Memory B cell (primary cell): ENCODE results near the gene WDR27.

Experiments
- ATAC-seq: fragments of 150-1000 bp; cut with Tn5 transposase; 2 replicates; pipeline ENCODE4 v1.10.0; 2021; ENCODE audit warnings: low read depth, mild to moderate bottlenecking, moderate library complexity
- DNase-seq, 2 donors: peaks; one replicate each; pipeline ENCODE4 v3.0.0; 2022; ENCODE audit warnings: low spot score in 2 of 2
- H3K27ac Mint-ChIP-seq: one replicate; pipeline ENCODE4 v1.8.0; 2022; ENCODE audit warnings: mild to moderate bottlenecking, moderate library complexity, mixed read lengths
- H3K27me3 Mint-ChIP-seq: one replicate; pipeline ENCODE4 v1.8.0; 2022; ENCODE audit warnings: mixed read lengths
- H3K36me3 Mint-ChIP-seq: one replicate; pipeline ENCODE4 v1.8.0; 2022; ENCODE audit warnings: mild to moderate bottlenecking, mixed read lengths
- H3K4me1 Mint-ChIP-seq: one replicate; pipeline ENCODE4 v1.8.0; 2022; ENCODE audit warnings: mixed read lengths
- H3K4me3 Mint-ChIP-seq: one replicate; pipeline ENCODE4 v1.8.0; 2022; ENCODE audit warnings: mild to moderate bottlenecking, moderate library complexity, mixed read lengths
- H3K9me3 Mint-ChIP-seq: one replicate; pipeline ENCODE4 v1.8.0; 2022; ENCODE audit warnings: mixed read lengths

WDR27 gene

DNA sequence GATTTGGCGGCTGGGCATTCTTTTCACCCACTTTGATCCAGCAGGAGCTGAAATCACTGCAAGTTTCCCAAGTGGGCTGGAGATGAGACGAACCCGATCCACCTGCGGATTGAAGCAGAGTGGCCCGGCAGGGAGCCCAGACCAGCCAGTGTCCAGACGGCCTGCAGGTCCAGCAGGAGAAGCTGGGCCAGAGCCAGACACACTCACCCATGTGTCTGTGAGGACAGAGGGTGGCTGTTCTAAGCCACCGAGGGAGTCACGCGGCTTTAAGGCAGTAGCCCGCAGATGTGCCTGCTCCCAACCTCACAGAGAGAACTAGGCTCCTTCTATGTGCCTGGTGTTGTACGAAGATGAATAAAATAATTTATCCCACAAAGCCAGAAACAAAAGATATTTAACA, 200.7 kb downstream of the WDR27 start:
- DNase-seq (no peak), ATAC-seq (no peak)
- peaks cover 2% of the 10 kb centered on the region for H3K9me3 Mint-ChIP-seq
- H3K36me3 Mint-ChIP-seq: peaks cover 8% of the 10 kb centered on the region
- H3K4me3 Mint-ChIP-seq: no peak overlapping the region
- no peak overlapping the region for H3K27ac Mint-ChIP-seq
- H3K27me3 Mint-ChIP-seq: no peaks in the 10 kb centered on the region
- H3K4me1 Mint-ChIP-seq: no peaks in the 10 kb centered on the region

DNA sequence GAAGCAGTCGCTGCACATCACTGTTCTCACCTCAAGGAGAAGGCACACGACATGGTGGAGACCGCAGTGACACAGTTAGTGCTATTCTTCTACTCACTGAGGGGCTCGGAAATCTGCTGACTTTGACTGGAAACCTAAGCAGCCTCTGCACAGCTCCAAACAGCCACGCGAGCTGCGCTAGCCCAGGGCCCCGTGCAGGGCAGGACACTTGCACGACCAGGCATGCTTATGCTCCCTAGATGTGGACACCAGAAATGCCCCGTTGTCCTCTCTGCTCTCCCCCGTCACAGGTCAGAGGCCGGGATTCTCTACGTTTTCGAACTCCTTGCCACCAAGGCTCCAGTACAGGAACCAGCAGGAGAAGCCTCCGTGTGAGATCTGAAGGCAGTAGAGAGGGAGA, 201.1 kb downstream of the WDR27 start:
- ATAC-seq: no peak
- Mint-ChIP-seq H3K9me3 (peaks cover 2% of the 10 kb centered on the region), H3K27me3 (no peaks in the 10 kb centered on the region), H3K4me1 (no peaks in the 10 kb centered on the region), H3K36me3 (peaks cover 10% of the 10 kb centered on the region), H3K27ac (no peak overlapping the region), H3K4me3 (no peak overlapping the region)
- DNase-seq: no peak

GRCh38 chr6:169499848-169500247, 202.0 kb downstream of the WDR27 start:
- DNase-seq (no peak), ATAC-seq (no peak)
- no peaks in the 10 kb centered on the region for H3K4me1 Mint-ChIP-seq
- peaks cover 2% of the 10 kb centered on the region for H3K9me3 Mint-ChIP-seq
- H3K27ac Mint-ChIP-seq: no peak overlapping the region
- H3K36me3 Mint-ChIP-seq: peaks cover 10% of the 10 kb centered on the region
- H3K4me3 Mint-ChIP-seq: no peak overlapping the region
- no peaks in the 10 kb centered on the region for H3K27me3 Mint-ChIP-seq

DNA sequence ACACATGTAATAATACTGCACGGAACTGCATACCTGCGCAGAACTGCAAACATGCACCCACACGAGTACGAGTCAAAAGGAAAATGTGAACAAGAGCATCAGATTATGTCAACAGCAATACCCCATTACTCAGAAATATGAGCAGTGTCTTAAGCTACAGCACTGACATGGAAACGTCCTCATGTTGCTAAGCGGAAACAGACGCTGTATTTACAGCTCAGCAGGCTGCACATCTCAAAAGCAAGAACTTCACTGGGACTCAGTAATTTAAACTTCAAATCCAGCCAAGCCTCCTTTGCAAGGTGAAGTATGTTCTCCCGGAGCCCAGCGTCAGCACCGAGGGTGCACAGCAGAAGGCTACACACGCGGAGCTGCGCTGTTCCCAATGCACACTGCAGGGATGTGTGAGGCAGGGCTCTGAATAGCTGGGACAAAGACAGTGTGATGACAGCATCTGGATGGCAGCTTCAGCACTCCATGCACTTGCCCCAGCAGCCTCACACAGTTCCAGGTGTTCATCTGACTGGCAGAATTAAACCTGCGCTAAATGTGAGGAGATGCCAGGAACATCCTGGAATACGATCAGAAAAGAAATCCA, 202.8 kb downstream of the WDR27 start:
- Mint-ChIP-seq H3K36me3 (peaks cover 10% of the 10 kb centered on the region), H3K9me3 (peaks cover 2% of the 10 kb centered on the region), H3K4me3 (no peak overlapping the region), H3K27ac (no peak overlapping the region), H3K27me3 (no peaks in the 10 kb centered on the region), H3K4me1 (no peaks in the 10 kb centered on the region)
- DNase-seq: no peak
- no peak for ATAC-seq

DNA sequence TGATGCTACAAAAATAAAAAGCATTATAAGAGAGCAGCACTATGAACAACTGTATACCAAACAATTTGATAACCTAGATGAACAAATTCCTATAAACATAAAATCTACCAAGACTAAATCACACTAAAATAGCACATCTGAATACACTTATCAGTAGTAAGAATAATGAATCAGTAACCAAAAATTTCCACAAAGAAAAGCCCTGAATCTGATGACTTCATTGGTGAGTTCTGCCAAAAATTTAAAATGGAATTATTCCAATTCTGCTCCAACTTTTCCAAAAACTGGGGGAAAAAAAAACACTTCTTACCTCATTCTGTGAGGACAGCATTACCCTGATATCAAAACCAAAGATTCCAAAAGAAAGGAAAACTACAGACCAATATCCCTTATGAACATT, 206.2 kb downstream of the WDR27 start:
- DNase-seq (no peak), ATAC-seq (no peak)
- Mint-ChIP-seq H3K27ac (no peak overlapping the region), H3K4me3 (no peak overlapping the region), H3K9me3 (peaks cover 2% of the 10 kb centered on the region), H3K27me3 (no peaks in the 10 kb centered on the region), H3K36me3 (peaks cover 1% of the 10 kb centered on the region), H3K4me1 (no peaks in the 10 kb centered on the region)

DNA sequence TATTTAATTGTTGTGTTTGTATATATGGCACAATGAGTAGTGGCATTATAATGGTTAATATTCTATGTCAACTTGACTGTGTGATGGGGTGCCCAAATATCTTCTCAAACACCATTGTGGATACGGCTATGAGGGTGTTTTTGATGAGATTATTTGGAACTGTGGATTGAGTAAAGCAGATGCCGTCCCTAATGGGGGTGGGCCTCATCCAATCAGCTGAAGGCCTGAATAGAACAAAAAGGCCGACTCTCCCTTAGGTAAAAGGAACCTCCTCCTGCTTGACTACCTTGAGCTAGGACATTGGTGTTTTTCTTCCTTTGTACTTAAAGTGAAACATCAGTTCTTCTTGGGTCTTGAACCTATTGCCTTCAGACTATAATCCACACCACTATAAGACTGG, 207.8 kb downstream of the WDR27 start:
- H3K27me3 Mint-ChIP-seq: no peaks in the 10 kb centered on the region
- peaks cover 1% of the 10 kb centered on the region for H3K36me3 Mint-ChIP-seq
- no peak overlapping the region for H3K4me3 Mint-ChIP-seq
- H3K4me1 Mint-ChIP-seq: no peaks in the 10 kb centered on the region
- ATAC-seq: no peak
- no peak overlapping the region for H3K27ac Mint-ChIP-seq
- DNase-seq: no peak
- H3K9me3 Mint-ChIP-seq: peaks cover 2% of the 10 kb centered on the region

DNA sequence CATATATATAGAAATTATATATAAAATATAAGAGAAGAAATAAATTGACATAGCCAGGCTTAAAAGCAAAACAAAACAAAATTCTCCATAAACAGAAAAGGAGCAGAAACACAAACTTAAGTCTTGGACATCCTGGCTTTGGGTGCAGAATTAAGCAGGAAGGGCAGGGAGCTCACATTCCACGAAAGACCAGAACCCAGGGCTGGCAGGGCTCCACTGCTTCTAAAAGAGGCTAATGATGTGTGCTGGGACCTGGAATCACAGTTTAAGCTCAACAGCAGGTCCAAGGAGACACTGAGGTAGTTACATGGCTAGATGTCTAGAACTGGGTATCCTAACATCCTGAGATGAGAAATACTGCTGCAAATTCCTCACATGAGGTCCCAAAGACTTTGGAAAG, 210.3 kb downstream of the WDR27 start:
- no peaks in the 10 kb centered on the region for H3K4me1 Mint-ChIP-seq
- no peak overlapping the region for H3K4me3 Mint-ChIP-seq
- H3K9me3 Mint-ChIP-seq: peaks cover 1% of the 10 kb centered on the region
- no peak overlapping the region for H3K27ac Mint-ChIP-seq
- no peak for ATAC-seq
- no peak for DNase-seq
- H3K36me3 Mint-ChIP-seq: peaks cover 5% of the 10 kb centered on the region
- H3K27me3 Mint-ChIP-seq: no peaks in the 10 kb centered on the region

DNA sequence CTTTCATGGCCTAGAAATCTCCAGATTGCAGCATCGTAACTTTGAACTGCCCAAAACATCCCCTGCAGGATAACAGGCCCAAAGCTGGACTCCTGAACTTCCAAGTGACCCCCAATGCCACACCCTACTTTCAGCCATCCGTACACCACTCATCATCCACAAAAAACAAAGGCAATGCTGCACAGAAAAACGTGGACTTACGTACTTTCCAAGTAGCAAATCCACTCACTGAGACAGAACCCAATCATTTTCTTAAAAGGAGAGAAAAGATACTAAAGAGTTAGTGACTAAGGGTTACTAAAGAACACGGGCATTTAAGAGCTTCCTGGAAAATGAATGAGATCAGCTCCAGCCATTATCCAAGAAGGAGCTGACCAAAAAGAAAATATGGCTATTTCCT, 211.0 kb downstream of the WDR27 start:
- ATAC-seq (no peak), DNase-seq (no peak)
- Mint-ChIP-seq H3K4me1 (no peaks in the 10 kb centered on the region), H3K4me3 (no peak overlapping the region), H3K9me3 (no peaks in the 10 kb centered on the region), H3K27ac (no peak overlapping the region), H3K36me3 (peaks cover 3% of the 10 kb centered on the region), H3K27me3 (no peaks in the 10 kb centered on the region)

DNA sequence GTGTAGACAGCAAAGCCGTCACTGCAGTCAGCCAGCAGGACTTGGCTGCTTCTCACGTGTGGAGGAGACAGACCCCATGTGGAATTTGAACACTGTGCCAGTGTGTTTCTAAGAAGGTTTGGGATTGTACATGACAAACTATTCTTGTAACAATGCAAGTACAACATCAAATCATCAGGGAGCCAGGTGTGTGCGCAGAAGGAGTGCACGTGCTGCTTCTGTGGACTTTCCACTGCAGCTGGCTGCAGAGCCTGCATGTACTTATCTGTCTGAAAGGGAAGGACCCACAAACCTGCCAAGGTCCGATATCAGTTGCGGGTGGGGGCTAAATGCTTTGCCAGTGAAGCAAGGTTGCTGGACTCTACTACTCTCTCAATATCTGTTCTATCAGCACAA, 211.6 kb downstream of the WDR27 start:
- Mint-ChIP-seq H3K27me3 (no peaks in the 10 kb centered on the region), H3K4me3 (no peak overlapping the region), H3K4me1 (no peaks in the 10 kb centered on the region), H3K9me3 (peaks cover 6% of the 10 kb centered on the region), H3K36me3 (peaks cover 9% of the 10 kb centered on the region), H3K27ac (no peak overlapping the region)
- ATAC-seq: no peak
- no peak for DNase-seq

GRCh38 chr6:169489563-169490245, 212.1 kb downstream of the WDR27 start:
- no peak for ATAC-seq
- Mint-ChIP-seq H3K27ac (no peak overlapping the region), H3K36me3 (peaks cover 9% of the 10 kb centered on the region), H3K4me1 (no peaks in the 10 kb centered on the region), H3K27me3 (no peaks in the 10 kb centered on the region), H3K4me3 (no peak overlapping the region), H3K9me3 (peaks cover 7% of the 10 kb centered on the region)
- no peak for DNase-seq

- no peak for ATAC-seq
- DNase-seq: no peak
- H3K36me3 Mint-ChIP-seq: peaks cover 16% of the 10 kb centered on the region
- H3K4me1 Mint-ChIP-seq: no peaks in the 10 kb centered on the region
- H3K4me3 Mint-ChIP-seq: no peak overlapping the region
- no peaks in the 10 kb centered on the region for H3K27me3 Mint-ChIP-seq
- no peak overlapping the region for H3K27ac Mint-ChIP-seq
- peaks cover 15% of the 10 kb centered on the region for H3K9me3 Mint-ChIP-seq
Observed at GRCh38 chr6:169487579-169488436, 214.0 kb downstream of the WDR27 start.

DNA sequence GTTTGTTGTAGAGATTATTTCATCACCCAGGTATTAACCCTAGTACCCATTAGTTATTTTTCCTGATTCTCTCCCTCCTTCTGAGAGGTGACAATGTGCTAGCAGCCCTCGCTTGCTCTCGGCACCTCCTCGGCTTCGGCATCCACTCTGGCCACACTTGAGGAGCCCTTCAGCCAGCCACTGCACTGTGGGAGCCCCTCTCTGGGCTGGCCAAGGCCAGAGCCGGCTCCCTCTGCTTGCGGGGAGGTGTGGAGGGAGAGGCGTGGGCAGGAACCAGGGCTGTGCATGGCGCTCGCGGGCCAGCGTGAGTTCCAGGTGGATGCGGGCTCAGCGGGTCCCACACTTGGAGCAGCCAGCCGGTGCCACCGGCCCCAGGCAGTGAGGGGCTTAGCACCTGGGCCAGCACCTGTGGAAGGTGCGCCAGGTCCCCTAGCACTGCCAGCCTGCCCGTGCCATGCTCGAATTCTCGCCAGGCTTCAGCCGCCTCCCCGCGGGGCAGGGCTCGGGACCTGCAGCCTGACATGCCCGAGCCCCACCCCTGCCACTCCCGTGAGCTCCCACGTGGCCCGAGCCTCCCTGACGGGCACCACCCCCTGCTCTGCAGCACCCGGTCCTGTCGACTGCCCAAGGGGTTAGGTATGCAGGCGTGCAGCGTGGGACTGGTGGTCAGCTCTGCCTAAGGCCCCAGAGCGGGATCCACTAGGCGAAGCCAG, 221.9 kb downstream of the WDR27 start:
- no peak for DNase-seq
- Mint-ChIP-seq H3K4me3 (no peak overlapping the region), H3K4me1 (no peaks in the 10 kb centered on the region), H3K36me3 (peaks cover 24% of the 10 kb centered on the region), H3K27me3 (no peaks in the 10 kb centered on the region), H3K9me3 (peaks cover 25% of the 10 kb centered on the region), H3K27ac (no peak overlapping the region)
- no peak for ATAC-seq

- ATAC-seq (no peak), DNase-seq (no peak)
- H3K36me3 Mint-ChIP-seq: peaks cover 14% of the 10 kb centered on the region
- H3K27me3 Mint-ChIP-seq: no peaks in the 10 kb centered on the region
- no peak overlapping the region for H3K4me3 Mint-ChIP-seq
- H3K27ac Mint-ChIP-seq: no peak overlapping the region
- no peaks in the 10 kb centered on the region for H3K4me1 Mint-ChIP-seq
- H3K9me3 Mint-ChIP-seq: peaks cover 15% of the 10 kb centered on the region
Observed at GRCh38 chr6:169474362-169474761, 227.5 kb downstream of the WDR27 start.

DNA sequence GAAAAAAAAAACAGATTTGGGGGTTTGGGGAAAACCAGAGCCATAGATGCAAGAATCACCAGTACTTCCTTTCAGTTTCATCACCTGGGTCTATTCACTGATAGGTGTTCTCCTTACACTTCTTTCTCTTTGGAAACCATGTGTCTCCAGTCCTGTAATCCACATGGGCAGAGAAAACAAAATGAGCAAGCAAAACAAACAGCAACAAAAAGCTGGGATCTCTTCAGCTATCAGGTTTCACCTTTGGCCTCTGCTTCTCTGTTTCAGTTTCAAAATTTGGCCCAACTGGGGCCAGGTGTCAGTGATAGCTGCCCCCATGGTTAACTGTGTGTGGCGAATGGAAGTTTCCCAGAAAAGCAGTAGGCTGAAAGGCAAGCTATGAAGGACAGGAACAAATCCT, 228.2 kb downstream of the WDR27 start:
- ATAC-seq (no peak), DNase-seq (no peak)
- Mint-ChIP-seq H3K27ac (no peak overlapping the region), H3K4me1 (no peaks in the 10 kb centered on the region), H3K27me3 (no peaks in the 10 kb centered on the region), H3K9me3 (peaks cover 19% of the 10 kb centered on the region), H3K36me3 (peaks cover 18% of the 10 kb centered on the region), H3K4me3 (no peak overlapping the region)
